Suprapubic skin (tissue), 3 donors: ENCODE results near the gene ABITRAM.

Experiments used
- CTCF ChIP-seq, 2 donors: fragments of 200-600 bp in 1 of 2; fragments of 450-650 bp in 1 of 2; sonication (generic) in 1 of 2; IDR thresholded peaks; one replicate each; pipeline ENCODE4 v1.5.1; 2016 to 2019; ENCODE audit warnings: antibody characterized with exemption in 2 of 2, mild to moderate bottlenecking in 1 of 2, moderate library complexity in 1 of 2
- POLR2A ChIP-seq, 2 donors: fragments of 450-650 bp; IDR thresholded peaks; one replicate each; pipeline ENCODE4 v1.6.1; 2017; ENCODE audit warnings: antibody characterized with exemption in 2 of 2, mild to moderate bottlenecking in 2 of 2, moderate library complexity in 2 of 2

- no peak for TF ChIP-seq POLR2A (IDR thresholded peaks at IDR 0.05)
- no peak for TF ChIP-seq CTCF (IDR thresholded peaks at IDR 0.05)
Measured at GRCh38 chr9:108963459-108964143, 29.4 kb downstream of the ABITRAM start.
